ENCODE results near the gene FRAS1. TPM values are rescaled to one million over a fixed set of nuclear protein-coding genes. Genes with fewer than 3 reads are reported as not detected.

Gene FRAS1
- total and polyA plus RNA-seq, 2 of the 8 experiments (the other 6 are each of a cell fraction or from before 2014, with no cell fraction given) = 38.5 to 109 TPM

DNA sequence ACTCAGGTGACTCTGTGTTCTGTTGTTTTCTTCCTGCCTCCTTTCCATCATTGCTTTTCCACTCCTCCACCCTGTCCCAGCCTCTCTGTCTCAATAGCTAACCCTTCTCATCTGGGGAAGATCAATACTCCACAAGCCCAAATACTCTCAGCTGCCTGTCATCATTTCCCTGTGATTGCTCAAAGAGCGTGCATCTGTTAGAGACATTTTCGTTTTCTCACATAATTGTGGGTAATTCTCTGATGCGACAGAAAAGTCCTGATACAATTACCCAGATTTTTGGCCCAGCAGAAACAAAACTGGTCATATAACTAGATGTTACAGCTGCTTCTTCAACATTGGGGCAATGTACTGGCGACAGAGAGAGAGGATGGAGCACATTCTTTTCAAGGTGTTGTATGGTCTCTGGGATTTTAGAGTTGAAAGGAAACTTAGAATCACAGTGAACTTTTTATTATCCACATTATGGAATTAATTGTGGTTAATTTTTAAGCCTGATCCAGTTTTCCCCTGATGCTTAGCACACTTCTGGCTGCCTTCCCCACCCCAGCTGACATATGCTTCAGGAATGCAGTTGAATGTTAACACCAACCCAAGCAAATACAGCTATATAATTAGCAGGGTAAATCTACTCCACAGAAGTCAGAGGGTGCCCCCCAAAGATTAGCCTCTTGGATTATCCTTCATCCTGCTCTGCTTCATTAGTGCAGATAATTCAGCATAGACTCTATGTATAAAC is 323.0 kb downstream of the FRAS1 start:
- Histone ChIP-seq H3K23me2 (ENCODE audit: low read depth, low read length) (no peaks in the 10 kb centered on the region), H3K4ac (replicated peaks; ENCODE audit: insufficient read length, low read depth, low read length) (no peak overlapping the region), H2BK20ac (ENCODE audit: low read length) (no peak overlapping the region), H4K20me1 (replicated peaks in 1 of 2; ENCODE audit: control insufficient read depth in 1 of 2, insufficient read depth in 2 of 2, low read length in 2 of 2) (peaks cover 0 to 1% of the 10 kb centered on the region in 2 experiments), H3K4me2 (ENCODE audit: insufficient read depth in 1 of 2, low read depth in 2 of 2, low read length in 2 of 2) (no peak overlapping the region), H3K4me1 (replicated peaks in 1 of 4; ENCODE audit: control insufficient read depth in 3 of 4, insufficient read depth in 4 of 4, low read length in 3 of 4) (no peaks in the 10 kb centered on the region), H2AK5ac (ENCODE audit: low read depth, low read length) (no peak overlapping the region), H3K9ac (replicated peaks in 1 of 4; ENCODE audit: extremely low read depth in 1 of 4, low read depth in 3 of 4, low read length in 3 of 4) (no peak overlapping the region), H3K56ac (replicated peaks; ENCODE audit: insufficient read length, low read depth, low read length) (no peak overlapping the region), H3K23ac (ENCODE audit: insufficient read length) (no peak overlapping the region), H2BK5ac (ENCODE audit: low read depth, low read length) (no peak overlapping the region), H3K14ac (ENCODE audit: insufficient read length) (no peak overlapping the region), H3K4me3 (ENCODE audit: extremely low read depth in 1 of 4, insufficient read depth in 2 of 4, low read depth in 3 of 4, low read length in 4 of 4) (no peak overlapping the region), H2BK12ac (ENCODE audit: low read depth, low read length) (no peak overlapping the region), H2BK120ac (replicated peaks; ENCODE audit: low read depth, low read length) (no peak overlapping the region), H3K9me3 (ENCODE audit: insufficient read depth in 2 of 2, low read depth in 1 of 2, low read length in 1 of 2) (no peaks in the 10 kb centered on the region), H4K91ac (replicated peaks; ENCODE audit: insufficient read length, low read length) (no peak overlapping the region), H4K5ac (ENCODE audit: insufficient read length, low read depth, low read length) (no peak overlapping the region), H3K27ac (ENCODE audit: low read depth, low read length) (no peak overlapping the region), H3K18ac (ENCODE audit: extremely low read depth, low read length) (no peak overlapping the region), H3K36me3 (ENCODE audit: control insufficient read depth in 2 of 4, insufficient read depth in 4 of 4, low read length in 3 of 4) (peaks cover 12 to 73% (median 40%) of the 10 kb centered on the region in 4 experiments), H3K27me3 (replicated peaks in 1 of 4; ENCODE audit: control insufficient read depth in 3 of 4, extremely low read depth in 1 of 4, insufficient read depth in 3 of 4, low read length in 3 of 4) (no peaks in the 10 kb centered on the region), H2BK15ac (ENCODE audit: low read length) (no peak overlapping the region), H4K8ac (ENCODE audit: extremely low read depth, insufficient read depth, low read length) (no peak overlapping the region), H2AFZ (ENCODE audit: low read length) (no peak overlapping the region), H3K79me2 (ENCODE audit: control insufficient read depth in 1 of 2, insufficient read depth in 2 of 2, low read length in 2 of 2) (no peaks in the 10 kb centered on the region), H3K79me1 (ENCODE audit: low read depth, low read length) (no peaks in the 10 kb centered on the region)
- ChIA-PET POLR2A (ENCODE audit: partially characterized antibody) (interaction anchor here (0.8 kb wide), 1 partner anchor 324 kb away, joined by 3 read pairs; no protein-coding TSS in a partner anchor), CTCF (ENCODE audit: partially characterized antibody) (interaction anchor here (1.2 to 1.4 kb wide), 4 partner anchors 10 to 83 kb away, joined by 3 to 5 read pairs (median 4); no protein-coding TSS in a partner anchor)
- FAIRE-seq (no peak), DNase-seq (ENCODE audit: low read depth in 1 of 2, low spot score in 2 of 2) (no peak)
- 88% methylated on average over 4 of the region's 4 CpGs; no CpG with 5 or more reads in 1 of the 2 experiments for WGBS, 2 experiments (ENCODE audit: extremely low coverage in 1 of 2, insufficient coverage in 1 of 2, insufficient read length in 1 of 2, insufficient replicate concordance in 2 of 2, low coverage in 1 of 2, low lambda C conversion rate in 2 of 2, missing lambda C conversion rate in 1 of 2)
- TF ChIP-seq HDAC6 (IDR thresholded peaks at IDR 0.05; ENCODE audit: low read depth, low read length) = no peak
- no peak for TF ChIP-seq CTBP2 (IDR thresholded peaks at IDR 0.05; ENCODE audit: borderline replicate concordance, insufficient read depth, insufficient read length, low read length)
- TF ChIP-seq EGR1 (IDR thresholded peaks at IDR 0.05; ENCODE audit: borderline replicate concordance, low read depth, low read length) = no peak
- TF ChIP-seq SIX5 (IDR thresholded peaks at IDR 0.05; ENCODE audit: low read depth, low read length) = no peak
- no peak for TF ChIP-seq JUND (IDR thresholded peaks at IDR 0.05; ENCODE audit: low read length)
- TF ChIP-seq, protein P1, sequence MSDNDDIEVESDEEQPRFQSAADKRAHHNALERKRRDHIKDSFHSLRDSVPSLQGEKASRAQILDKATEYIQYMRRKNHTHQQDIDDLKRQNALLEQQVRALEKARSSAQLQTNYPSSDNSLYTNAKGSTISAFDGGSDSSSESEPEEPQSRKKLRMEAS (IDR thresholded peaks at IDR 0.05) = no peak
- no peak for TF ChIP-seq POU5F1 (IDR thresholded peaks at IDR 0.05; ENCODE audit: low read depth, low read length)
- TF ChIP-seq ZNF274 (IDR thresholded peaks at IDR 0.05; ENCODE audit: borderline replicate concordance, extremely low read depth, low read length) = no peak
- TF ChIP-seq BCL11A (IDR thresholded peaks at IDR 0.05; ENCODE audit: low read depth in 2 of 2, low read length in 2 of 2) = no peak
- no peak for TF ChIP-seq KDM4A (IDR thresholded peaks at IDR 0.05; ENCODE audit: low read depth, low read length, severe bottlenecking)
- TF ChIP-seq TAF7 (optimal IDR thresholded peaks at IDR 0.05; ENCODE audit: borderline replicate concordance, low read depth, low read length) = no peak
- no peak for TF ChIP-seq SRF (IDR thresholded peaks at IDR 0.05; ENCODE audit: low read depth, low read length)
- TF ChIP-seq CBX5 (IDR thresholded peaks at IDR 0.05; ENCODE audit: low read depth, low read length) = no peak

All from H1 (cell line).